Mesothelial cell of epicardium (in vitro differentiated cells): Measurements from ENCODE around the gene DDX23. TPM values are rescaled to one million over a fixed set of nuclear protein-coding genes. Genes with fewer than 3 reads are reported as not detected.

Source experiments
- DNase-seq, 2 experiments: peaks; one replicate each; pipeline ENCODE4 v3.0.0; 2021; ENCODE audit warnings: low spot score in 2 of 2; ENCODE audit not compliant: unreplicated experiment in 2 of 2
- H3K27ac Mint-ChIP-seq: 2 replicates; pipeline ENCODE4 v1.8.0; 2021; ENCODE audit warnings: mixed read lengths
- H3K27me3 Mint-ChIP-seq: 2 replicates; pipeline ENCODE4 v1.8.0; 2021; ENCODE audit warnings: low read depth, mixed read lengths
- H3K36me3 Mint-ChIP-seq: 2 replicates; pipeline ENCODE4 v1.8.0; 2021; ENCODE audit warnings: mixed read lengths
- H3K4me1 Mint-ChIP-seq: 2 replicates; pipeline ENCODE4 v1.8.0; 2021; ENCODE audit warnings: mixed read lengths
- H3K4me3 Mint-ChIP-seq: 2 replicates; pipeline ENCODE4 v1.8.0; 2021; ENCODE audit warnings: mild to moderate bottlenecking, moderate library complexity, mixed read lengths
- H3K9me3 Mint-ChIP-seq: 2 replicates; pipeline ENCODE4 v1.8.0; 2021; ENCODE audit warnings: mixed read lengths
- CTCF ChIP-seq: fragments of 200-600 bp; sonication (generic); IDR thresholded peaks from one replicate; pipeline ENCODE4 v1.5.0; 2021; ENCODE audit warnings: antibody characterized with exemption; ENCODE audit not compliant: unreplicated experiment
- total RNA-seq: library from RNA; stranded (reverse); gene quantifications from 3 replicates; pipeline ENCODE4 v1.2.1, GENCODE V29; 2021

The DDX23 gene
- total RNA-seq, 1 donor from 2014 or later, result 106 TPM

DNA sequence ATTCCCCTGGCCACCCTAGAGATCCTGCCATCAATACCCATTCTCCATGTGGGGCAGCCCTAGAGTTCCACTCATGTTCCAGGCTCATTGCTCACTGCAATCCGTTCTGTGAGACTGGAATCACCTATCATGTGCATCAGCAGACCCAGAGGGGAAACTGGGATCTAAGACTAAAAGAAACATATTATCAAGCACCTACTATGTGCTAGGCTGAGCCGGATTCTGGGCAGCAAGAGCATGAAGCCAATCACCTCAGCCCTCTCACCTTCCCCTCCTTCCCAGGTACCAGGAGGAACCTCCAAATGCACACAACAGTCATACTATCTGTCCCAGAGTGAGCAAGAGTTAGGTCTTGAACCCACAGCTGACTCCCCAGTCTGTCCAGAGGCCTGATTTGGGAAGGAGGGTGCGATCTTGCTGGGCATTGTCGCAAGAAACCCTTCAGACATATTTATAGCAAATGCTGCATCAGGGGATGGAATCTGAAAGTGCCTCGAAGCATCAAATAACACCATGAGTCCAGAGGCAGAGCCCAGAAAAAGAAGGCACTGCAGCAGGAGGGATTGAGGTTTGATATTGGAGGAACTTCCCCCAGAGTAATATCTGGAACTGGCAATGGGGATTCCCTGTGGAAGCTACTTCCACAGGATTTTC is 40.4 kb downstream of the DDX23 start:
- Mint-ChIP-seq H3K9me3 (no peaks in the 10 kb centered on the region), H3K36me3 (no peaks in the 10 kb centered on the region), H3K4me1 (peaks cover 37% of the 10 kb centered on the region), H3K4me3 (no peak overlapping the region), H3K27ac (no peak overlapping the region), H3K27me3 (no peaks in the 10 kb centered on the region)
- TF ChIP-seq CTCF, result no peak
- DNase-seq, result no peak

GRCh38 chr12:48810903-48811431 is 41.0 kb downstream of the DDX23 start:
- no peak for DNase-seq
- peak overlapping the region; percentile 32 for H3K27ac Mint-ChIP-seq
- H3K36me3 Mint-ChIP-seq, result no peaks in the 10 kb centered on the region

GRCh38 chr12:48807981-48808380 is 44.0 kb downstream of the DDX23 start:
- Mint-ChIP-seq H3K36me3 (no peaks in the 10 kb centered on the region), H3K9me3 (no peaks in the 10 kb centered on the region), H3K27ac (no peak overlapping the region), H3K4me1 (peaks cover 16% of the 10 kb centered on the region), H3K4me3 (no peak overlapping the region), H3K27me3 (no peaks in the 10 kb centered on the region)
- DNase-seq, result no peak
- TF ChIP-seq CTCF, result no peak

More at GRCh38 chr12:48810903-48811431, 41.0 kb downstream of the DDX23 start:
- Mint-ChIP-seq H3K9me3 (no peaks in the 10 kb centered on the region), H3K4me1 (peaks cover 32% of the 10 kb centered on the region), H3K27me3 (no peaks in the 10 kb centered on the region), H3K4me3 (no peak overlapping the region)
- no peak for TF ChIP-seq CTCF

DNA sequence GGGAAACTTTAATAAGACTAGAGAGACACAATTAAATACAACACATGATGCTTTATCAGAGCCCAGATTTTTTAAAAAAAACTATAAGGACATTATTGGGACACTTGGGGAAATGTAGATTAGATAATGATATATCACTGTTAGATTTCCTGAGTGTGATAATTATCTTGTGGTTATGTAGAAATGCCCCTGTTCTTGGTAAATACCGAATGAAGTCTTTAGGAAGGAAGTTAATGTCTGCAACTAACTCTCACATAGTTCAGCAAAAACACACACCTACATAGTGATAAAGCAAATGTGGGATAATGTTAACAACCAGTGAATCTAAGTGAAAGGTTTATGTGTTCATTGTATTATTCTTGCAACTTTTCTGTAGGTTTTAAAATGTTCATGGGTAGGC is 48.3 kb downstream of the DDX23 start:
- Mint-ChIP-seq H3K36me3 (no peaks in the 10 kb centered on the region), H3K27me3 (no peaks in the 10 kb centered on the region), H3K4me1 (no peaks in the 10 kb centered on the region), H3K27ac (no peak overlapping the region), H3K9me3 (no peaks in the 10 kb centered on the region), H3K4me3 (no peak overlapping the region)
- TF ChIP-seq CTCF, result no peak
- no peak for DNase-seq

GRCh38 chr12:48800971-48801370 is 51.0 kb downstream of the DDX23 start:
- Mint-ChIP-seq H3K9me3 (no peaks in the 10 kb centered on the region), H3K36me3 (no peaks in the 10 kb centered on the region), H3K4me1 (peaks cover under 1% of the 10 kb centered on the region), H3K27me3 (no peaks in the 10 kb centered on the region), H3K27ac (no peak overlapping the region), H3K4me3 (no peak overlapping the region)
- no peak for DNase-seq
- TF ChIP-seq CTCF, result no peak
